Stomach (tissue), 4 donors: Measurements from ENCODE around the gene EXOC4.

Source experiments
- POLR2AphosphoS5 ChIP-seq, 3 donors: sonication (generic); formaldehyde crosslinking; IDR thresholded peaks; one replicate each; pipeline ENCODE4 v1.6.1; 2016; ENCODE audit warnings: antibody characterized with exemption in 3 of 3
- TF ChIP-seq, protein P1 (sequence below), 7 experiments: fragments of 450-650 bp in 4 of 7; fragments of 200-600 bp in 3 of 7; sonication (generic) in 3 of 7; IDR thresholded peaks; one replicate each; pipeline ENCODE4 v1.5.1; 2016 to 2019; ENCODE audit warnings: antibody characterized with exemption in 7 of 7, control low read depth in 2 of 7, mild to moderate bottlenecking in 1 of 7

DNA sequence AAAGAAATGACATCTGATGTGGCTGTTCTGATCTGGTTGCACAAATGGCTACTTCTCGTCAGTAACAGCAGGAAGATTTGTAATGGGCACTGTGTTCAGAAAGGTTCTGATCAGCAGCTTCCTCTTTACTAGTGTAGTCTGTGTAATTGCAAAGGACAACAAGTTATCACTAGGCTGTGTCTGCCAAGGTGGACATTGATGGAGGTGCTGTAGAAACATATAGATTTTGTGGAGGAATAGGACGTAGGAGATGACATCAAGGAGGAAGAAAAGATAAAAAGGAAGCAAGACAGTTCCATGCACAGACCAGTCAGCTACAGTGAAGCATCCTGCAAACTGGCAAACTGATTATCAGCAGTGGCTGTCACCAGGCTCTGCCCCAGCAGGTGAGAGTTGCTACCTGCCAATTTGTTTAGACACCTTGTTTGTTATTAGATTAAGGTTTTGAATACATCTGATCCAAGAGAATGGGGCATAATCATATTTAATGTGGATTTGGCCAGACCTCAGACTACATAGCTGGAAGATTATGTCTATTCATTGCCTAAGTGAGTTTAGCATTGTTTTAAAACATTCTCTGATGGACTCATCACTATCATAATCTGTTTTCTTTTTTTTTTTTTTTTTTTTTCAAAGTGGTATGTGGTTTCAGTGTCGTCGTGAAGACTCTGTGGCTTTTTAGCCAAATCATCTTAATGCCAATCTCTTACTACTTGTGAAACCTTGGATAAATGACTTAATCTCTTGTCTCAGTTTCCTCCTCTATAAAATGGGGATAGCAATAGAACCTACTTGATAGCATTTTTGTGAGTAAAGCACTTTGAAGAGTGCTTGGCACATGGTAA is 456.4 kb downstream of the EXOC4 start:
- TF ChIP-seq POLR2AphosphoS5 (IDR thresholded peaks at IDR 0.05): no peak
- TF ChIP-seq, protein P1, sequence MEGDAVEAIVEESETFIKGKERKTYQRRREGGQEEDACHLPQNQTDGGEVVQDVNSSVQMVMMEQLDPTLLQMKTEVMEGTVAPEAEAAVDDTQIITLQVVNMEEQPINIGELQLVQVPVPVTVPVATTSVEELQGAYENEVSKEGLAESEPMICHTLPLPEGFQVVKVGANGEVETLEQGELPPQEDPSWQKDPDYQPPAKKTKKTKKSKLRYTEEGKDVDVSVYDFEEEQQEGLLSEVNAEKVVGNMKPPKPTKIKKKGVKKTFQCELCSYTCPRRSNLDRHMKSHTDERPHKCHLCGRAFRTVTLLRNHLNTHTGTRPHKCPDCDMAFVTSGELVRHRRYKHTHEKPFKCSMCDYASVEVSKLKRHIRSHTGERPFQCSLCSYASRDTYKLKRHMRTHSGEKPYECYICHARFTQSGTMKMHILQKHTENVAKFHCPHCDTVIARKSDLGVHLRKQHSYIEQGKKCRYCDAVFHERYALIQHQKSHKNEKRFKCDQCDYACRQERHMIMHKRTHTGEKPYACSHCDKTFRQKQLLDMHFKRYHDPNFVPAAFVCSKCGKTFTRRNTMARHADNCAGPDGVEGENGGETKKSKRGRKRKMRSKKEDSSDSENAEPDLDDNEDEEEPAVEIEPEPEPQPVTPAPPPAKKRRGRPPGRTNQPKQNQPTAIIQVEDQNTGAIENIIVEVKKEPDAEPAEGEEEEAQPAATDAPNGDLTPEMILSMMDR (IDR thresholded peaks at IDR 0.05): no peak
